Fibroblast of mammary gland (primary cell): Measurements from ENCODE around the gene YIPF7.

ENCODE experiments used
- DNase-seq: peaks from one replicate; pipeline ENCODE4 v3.0.0-alpha.2; 2010; ENCODE audit warnings: low read depth
- H3K4me3 ChIP-seq: 2 replicates; pipeline ENCODE4 v1.5.1; 2011; ENCODE audit warnings: low read depth, mild to moderate bottlenecking, low read length, moderate library complexity; ENCODE audit not compliant: control insufficient read depth
- CTCF ChIP-seq: conservative IDR thresholded peaks from 2 replicates; pipeline ENCODE4 v1.5.1; 2011; ENCODE audit warnings: low read depth, low read length, inconsistent platforms; ENCODE audit not compliant: control insufficient read depth, insufficient read depth

YIPF7 gene

GRCh38 chr4:44632089-44632488, 19.3 kb downstream of the YIPF7 start:
- H3K4me3 ChIP-seq: no peak overlapping the region
- no peak for DNase-seq
- peak; percentile 18 for TF ChIP-seq CTCF

GRCh38 chr4:44629280-44629866, 22.1 kb downstream of the YIPF7 start:
- TF ChIP-seq CTCF: peak; percentile 70
- no peak overlapping the region for H3K4me3 ChIP-seq
- DNase-seq: peak; percentile 57

- DNase-seq: no peak
- H3K4me3 ChIP-seq: no peak overlapping the region
- TF ChIP-seq CTCF: no peak
Observed at GRCh38 chr4:44623676-44624075, 27.7 kb downstream of the YIPF7 start.

- TF ChIP-seq CTCF: no peak
- no peak overlapping the region for H3K4me3 ChIP-seq
- DNase-seq: no peak
Observed at GRCh38 chr4:44616621-44617020, 34.8 kb downstream of the YIPF7 start.

GRCh38 chr4:44583393-44583792, 68.0 kb downstream of the YIPF7 start:
- TF ChIP-seq CTCF: no peak

GRCh38 chr4:44580231-44580630, 71.2 kb downstream of the YIPF7 start:
- no peak for DNase-seq
- TF ChIP-seq CTCF: no peak
- no peak overlapping the region for H3K4me3 ChIP-seq

More at GRCh38 chr4:44583393-44583792, 68.0 kb downstream of the YIPF7 start:
- H3K4me3 ChIP-seq: no peak overlapping the region
- DNase-seq: no peak

GRCh38 chr4:44578954-44579353, 72.5 kb downstream of the YIPF7 start:
- H3K4me3 ChIP-seq: no peak overlapping the region
- DNase-seq: no peak
- TF ChIP-seq CTCF: no peak
